IMR-90 (cell line): ENCODE measurements around the gene RNF212. TPM values are rescaled to one million over a fixed set of nuclear protein-coding genes. Genes with fewer than 3 reads are reported as not detected.

Experiments
- ATAC-seq: fragments of 200-7000 bp; cut with Tn5 transposase; 2 replicates; pipeline ENCODE4 v1.9.1; 2020; ENCODE audit warnings: low read depth, mild to moderate bottlenecking, moderate library complexity
- BruUV-seq: library from RNA; stranded (reverse); fragments of 400-500 nt; replicated peaks from 2 replicates; lab custom pipeline; 2021; lab: Mats Ljungman, UMichigan
- CTCF ChIA-PET: fragments of 300-600 bp; formaldehyde crosslinking; extraction: SDS; loops from one replicate; lab custom pipeline; 2021; ENCODE audit warnings: antibody characterized with exemption; lab: Yijun Ruan, JAX
- POLR2A ChIA-PET: fragments of 300-600 bp; sonication (Branson Sonifier 250); formaldehyde crosslinking; loops from one replicate; lab custom pipeline; 2022; ENCODE audit warnings: antibody characterized with exemption; ENCODE audit not compliant: unreplicated experiment; lab: Charles Lee
- DNase-seq: peaks from one replicate; pipeline ENCODE4 v3.0.0; 2013
- H2AFZ ChIP-seq: replicated peaks from 2 replicates; pipeline ENCODE3; 2013; ENCODE audit warnings: low read length, mild to moderate bottlenecking; ENCODE audit not compliant: poor library complexity
- H2AK5ac ChIP-seq: 2 replicates; pipeline ENCODE4 v1.6.1; 2013; ENCODE audit warnings: low read depth, low read length, inconsistent platforms
- H2AK9ac ChIP-seq: replicated peaks from 2 replicates; pipeline ENCODE3; 2013; ENCODE audit warnings: mild to moderate bottlenecking, low read depth, low read length, moderate library complexity; ENCODE audit not compliant: poor library complexity
- H2BK120ac ChIP-seq: 2 replicates; pipeline ENCODE4 v1.6.1; 2013; ENCODE audit warnings: low read depth, low read length, inconsistent platforms
- H2BK15ac ChIP-seq: 3 replicates; pipeline ENCODE4 v1.6.1; 2013; ENCODE audit warnings: low read depth, low read length, inconsistent platforms
- H2BK20ac ChIP-seq: 2 replicates; pipeline ENCODE4 v1.6.1; 2013; ENCODE audit warnings: low read depth, mild to moderate bottlenecking, inconsistent platforms, low read length, moderate library complexity
- H2BK5ac ChIP-seq: 2 replicates; pipeline ENCODE4 v1.6.1; 2013; ENCODE audit warnings: mild to moderate bottlenecking, low read depth, low read length, inconsistent platforms; ENCODE audit not compliant: poor library complexity, severe bottlenecking
- H3K14ac ChIP-seq: replicated peaks from 2 replicates; pipeline ENCODE4 v1.6.1; 2013; ENCODE audit warnings: low read depth, low read length, inconsistent platforms
- H3K18ac ChIP-seq: 2 replicates; pipeline ENCODE4 v1.6.1; 2013; ENCODE audit warnings: low read depth, low read length, control low read depth
- H3K23ac ChIP-seq: 2 replicates; pipeline ENCODE4 v1.6.1; 2013; ENCODE audit warnings: low read depth, low read length, inconsistent platforms
- H3K27ac ChIP-seq: 2 replicates; pipeline ENCODE4 v1.5.1; 2013; ENCODE audit warnings: mild to moderate bottlenecking, control low read depth, low read length; ENCODE audit not compliant: insufficient read depth
- H3K27me3 ChIP-seq: 2 replicates; pipeline ENCODE4 v1.6.1; 2013; ENCODE audit warnings: low read length; ENCODE audit not compliant: control insufficient read depth, insufficient read depth
- H3K36me3 ChIP-seq: 2 replicates; pipeline ENCODE4 v1.6.1; 2013; ENCODE audit warnings: low read length, mixed read lengths; ENCODE audit not compliant: control insufficient read depth, insufficient read depth
- H3K4ac ChIP-seq: 2 replicates; pipeline ENCODE4 v1.6.1; 2013; ENCODE audit warnings: low read depth, low read length, inconsistent platforms
- H3K4me1 ChIP-seq: 2 replicates; pipeline ENCODE4 v1.6.1; 2013; ENCODE audit warnings: low read length, mixed read lengths; ENCODE audit not compliant: control insufficient read depth, insufficient read depth
- H3K4me2 ChIP-seq: 2 replicates; pipeline ENCODE4 v1.6.1; 2013; ENCODE audit warnings: low read depth, mild to moderate bottlenecking, control low read depth, low read length, moderate library complexity
- H3K4me3 ChIP-seq: 2 replicates; pipeline ENCODE4 v1.5.1; 2013; ENCODE audit warnings: low read depth, mild to moderate bottlenecking, control low read depth, low read length, moderate library complexity; ENCODE audit not compliant: insufficient read depth
- H3K56ac ChIP-seq: 2 replicates; pipeline ENCODE4 v1.6.1; 2013; ENCODE audit warnings: low read length, inconsistent platforms; ENCODE audit not compliant: insufficient read depth; ENCODE audit errors: extremely low read depth
- H3K79me1 ChIP-seq, 2 experiments: 2 replicates each; pipeline ENCODE4 v1.6.1; 2013; ENCODE audit warnings: low read length in 2 of 2, inconsistent platforms in 1 of 2, low read depth in 1 of 2
- H3K9ac ChIP-seq: 2 replicates; pipeline ENCODE4 v1.6.1; 2013; ENCODE audit warnings: low read depth, low read length, control low read depth
- H3K9me1 ChIP-seq: 2 replicates; pipeline ENCODE4 v1.6.1; 2013; ENCODE audit warnings: low read length, inconsistent platforms; ENCODE audit not compliant: insufficient read depth
- H3K9me3 ChIP-seq: 2 replicates; pipeline ENCODE4 v1.6.1; 2013; ENCODE audit warnings: low read length; ENCODE audit not compliant: control insufficient read depth, insufficient read depth
- H4K20me1 ChIP-seq: 2 replicates; pipeline ENCODE4 v1.6.1; 2013; ENCODE audit warnings: low read length, inconsistent platforms; ENCODE audit not compliant: insufficient read depth
- H4K5ac ChIP-seq: 2 replicates; pipeline ENCODE4 v1.6.1; 2013; ENCODE audit warnings: mild to moderate bottlenecking, low read depth, low read length, control low read depth
- H4K8ac ChIP-seq, 2 experiments: 2 replicates each; pipeline ENCODE4 v1.6.1; 2013; ENCODE audit warnings: low read depth in 2 of 2, low read length in 2 of 2, control low read depth in 1 of 2, inconsistent platforms in 1 of 2
- H4K91ac ChIP-seq: 2 replicates; pipeline ENCODE4 v1.6.1; 2013; ENCODE audit warnings: low read depth, low read length, inconsistent platforms; ENCODE audit not compliant: insufficient read depth
- CHD1 ChIP-seq: IDR thresholded peaks from 2 replicates; pipeline ENCODE4 v1.6.1; 2012; ENCODE audit warnings: low read depth, low read length, improper control_type of control experiment
- MAFK ChIP-seq: IDR thresholded peaks from 2 replicates; pipeline ENCODE4 v1.6.1; 2012; ENCODE audit warnings: low read depth, low read length, improper control_type of control experiment
- MAZ ChIP-seq: IDR thresholded peaks from 2 replicates; pipeline ENCODE4 v1.6.1; 2012; ENCODE audit warnings: low read depth, mild to moderate bottlenecking, low read length, improper control_type of control experiment, moderate library complexity, borderline replicate concordance
- RAD21 ChIP-seq: IDR thresholded peaks from 2 replicates; pipeline ENCODE4 v1.6.1; 2012; ENCODE audit warnings: low read length, improper control_type of control experiment
- WGBS, 2 experiments: methylation state at CpG; one replicate each; pipeline versions ENCODE4 v1.1.5 to v1.1.7; 2013; ENCODE audit warnings: missing lambda C conversion rate in 2 of 2; ENCODE audit not compliant: insufficient read length in 1 of 2; ENCODE audit errors: extremely low coverage in 2 of 2; 5-methylcytosine and 5-hydroxymethylcytosine counted together
- dilution Hi-C: fragments of 300-500 bp; cut with HindIII; formaldehyde crosslinking; loops from one replicate; pipeline ENCODE4 v1.14.3; 2018; ENCODE audit warnings: low sequenced_read_pairs; ENCODE audit not compliant: unreplicated experiment
- in situ Hi-C: fragments of 300-500 bp; cut with MboI; formaldehyde crosslinking; loops from 3 replicates; pipeline ENCODE4 v1.14.3; 2019; ENCODE audit warnings: low sequenced_read_pairs, inconsistent platforms, mixed read lengths
- intact Hi-C: fragments of 100-400 bp; cut with micrococcal nuclease; formaldehyde crosslinking; loops from 2 replicates; pipeline ENCODE4 v1.10.0; 2022
- polyA plus RNA-seq, 3 experiments: library from polyadenylated mRNA; depleted of rRNA; stranded (reverse); fragments of >200 nt; gene quantifications; 2 replicates each; pipeline ENCODE4 v1.2.3, GENCODE V29; 2012; ENCODE audit warnings: low replicate concordance in 1 of 3
- total RNA-seq: library from RNA; depleted of rRNA; stranded (reverse); fragments of >200 nt; gene quantifications from 2 replicates; pipeline ENCODE4 v1.2.3, GENCODE V29; 2012

RNF212 gene
- total and polyA plus RNA-seq, 2 of the 4 experiments (the other 2 are of a cell fraction): under 0.01 to 0.51 TPM

GRCh38 chr4:1062419-1062818 lies 50.9 kb downstream of the RNF212 start:
- Histone ChIP-seq H3K27me3 (peaks cover 52% of the 10 kb centered on the region), H4K20me1 (no peaks in the 10 kb centered on the region), H3K14ac (no peak overlapping the region), H4K91ac (no peak overlapping the region), H3K27ac (no peak overlapping the region), H4K5ac (no peak overlapping the region), H2AK9ac (no peak overlapping the region), H2BK120ac (no peak overlapping the region), H3K36me3 (no peaks in the 10 kb centered on the region), H3K9me3 (no peaks in the 10 kb centered on the region), H3K9me1 (no peaks in the 10 kb centered on the region), H4K8ac (no peak overlapping the region), H3K4me3 (no peak overlapping the region), H3K4me2 (no peak overlapping the region), H2BK5ac (no peak overlapping the region), H2BK15ac (no peak overlapping the region), H3K56ac (no peak overlapping the region), H2BK20ac (no peak overlapping the region), H2AK5ac (no peak overlapping the region), H3K18ac (no peak overlapping the region), H3K79me1 (no peaks in the 10 kb centered on the region), H3K23ac (no peak overlapping the region), H3K4ac (no peak overlapping the region), H3K9ac (no peak overlapping the region), H2AFZ (no peak overlapping the region), H3K4me1 (no peaks in the 10 kb centered on the region)
- intact Hi-C loops: no loop called here
- ChIA-PET CTCF (no interaction called here), POLR2A (no interaction called here)
- TF ChIP-seq CHD1: no peak
- TF ChIP-seq RAD21: no peak
- TF ChIP-seq MAFK: no peak
- no peak for TF ChIP-seq MAZ
- in situ Hi-C loops: no loop called here
- WGBS, 2 experiments: no CpG with 5 or more reads among the region's 7 CpGs
- ATAC-seq (no peak), DNase-seq (no peak)
- dilution Hi-C loops: no loop called here
- BruUV-seq: no TSS peak
